ENCODE measurements around the gene SNRPN.
"Not testable (repeated sequence)": the region's sequence is repeated elsewhere in the genome, so short reads cannot be mapped to it uniquely, and the experiment has no call there.

SNRPN gene

GRCh38 chr15:24954783-24955530 is at the start of gene SNRPN, which contains the start of gene SNURF:
Gene SNRPN, plus strand, starts transcription at chr15:24954987. Its CDS starts 19,467 bp downstream, at chr15:24974454.
Gene SNURF, plus strand, starts transcription at chr15:24954987. Its CDS starts 62 bp downstream, at chr15:24955049.
- peak; percentile 33 for DNase-seq (ENCODE audit: low read depth)

- DNase-seq (ENCODE audit: low read depth), result no peak
Observed at GRCh38 chr15:24916305-24917009, 38.3 kb upstream of the SNRPN start.

- no peak for DNase-seq (ENCODE audit: low read depth)
Observed at GRCh38 chr15:24917431-24917830, 37.4 kb upstream of the SNRPN start.

- no peak for DNase-seq (ENCODE audit: low read depth)
Observed at GRCh38 chr15:24919446-24919845, 35.3 kb upstream of the SNRPN start.

- DNase-seq (ENCODE audit: low read depth), result not testable (repeated sequence)
Observed at GRCh38 chr15:24922781-24923180, 32.0 kb upstream of the SNRPN start.

GRCh38 chr15:24924153-24924552 is 30.6 kb upstream of the SNRPN start:
- DNase-seq (ENCODE audit: low read depth), result no peak

- no peak for DNase-seq (ENCODE audit: low read depth)
Observed at GRCh38 chr15:24924621-24925020, 30.2 kb upstream of the SNRPN start.

- DNase-seq (ENCODE audit: low read depth), result not testable (repeated sequence)
Observed at GRCh38 chr15:24931874-24932732, 22.7 kb upstream of the SNRPN start.

GRCh38 chr15:24933716-24934115 is 21.1 kb upstream of the SNRPN start:
- no peak for DNase-seq (ENCODE audit: low read depth)

- DNase-seq (ENCODE audit: low read depth), result not testable (repeated sequence)
Observed at GRCh38 chr15:24938224-24938623, 16.6 kb upstream of the SNRPN start.

- DNase-seq (ENCODE audit: low read depth), result no peak
Observed at GRCh38 chr15:24940236-24940635, 14.6 kb upstream of the SNRPN start.

- no peak for DNase-seq (ENCODE audit: low read depth)
Observed at GRCh38 chr15:24943361-24943760, 11.4 kb upstream of the SNRPN start.

GRCh38 chr15:24944954-24945353 is 9.8 kb upstream of the SNRPN start:
- DNase-seq (ENCODE audit: low read depth), result no peak

- no peak for DNase-seq (ENCODE audit: low read depth)
Observed at GRCh38 chr15:24945711-24946110, 9.1 kb upstream of the SNRPN start.

- DNase-seq (ENCODE audit: low read depth), result no peak
Observed at GRCh38 chr15:24948495-24948894, 6.3 kb upstream of the SNRPN start.

- DNase-seq (ENCODE audit: low read depth), result no peak
Observed at GRCh38 chr15:24955531-24955921, 739 bp downstream of the SNRPN start.

GRCh38 chr15:24956111-24956838 is 1.5 kb downstream of the SNRPN start:
- peak; percentile 46 for DNase-seq (ENCODE audit: low read depth)

GRCh38 chr15:24957691-24958090 is 2.9 kb downstream of the SNRPN start:
- DNase-seq (ENCODE audit: low read depth), result no peak

- no peak for DNase-seq (ENCODE audit: low read depth)
Observed at GRCh38 chr15:24961967-24962366, 7.2 kb downstream of the SNRPN start.

GRCh38 chr15:24962880-24963279 is 8.1 kb downstream of the SNRPN start:
- DNase-seq (ENCODE audit: low read depth), result no peak

- no peak for DNase-seq (ENCODE audit: low read depth)
Observed at GRCh38 chr15:24966364-24967103, 11.7 kb downstream of the SNRPN start.
